HG03103 (cell line): ENCODE data around the gene CA5A.

Experiments
- ATAC-seq: cut with Tn5 transposase; IDR thresholded peaks from one replicate; pipeline ENCODE4 v1.9.1; 2021; ENCODE audit warnings: low read depth; ENCODE audit not compliant: unreplicated experiment

Gene CA5A

DNA sequence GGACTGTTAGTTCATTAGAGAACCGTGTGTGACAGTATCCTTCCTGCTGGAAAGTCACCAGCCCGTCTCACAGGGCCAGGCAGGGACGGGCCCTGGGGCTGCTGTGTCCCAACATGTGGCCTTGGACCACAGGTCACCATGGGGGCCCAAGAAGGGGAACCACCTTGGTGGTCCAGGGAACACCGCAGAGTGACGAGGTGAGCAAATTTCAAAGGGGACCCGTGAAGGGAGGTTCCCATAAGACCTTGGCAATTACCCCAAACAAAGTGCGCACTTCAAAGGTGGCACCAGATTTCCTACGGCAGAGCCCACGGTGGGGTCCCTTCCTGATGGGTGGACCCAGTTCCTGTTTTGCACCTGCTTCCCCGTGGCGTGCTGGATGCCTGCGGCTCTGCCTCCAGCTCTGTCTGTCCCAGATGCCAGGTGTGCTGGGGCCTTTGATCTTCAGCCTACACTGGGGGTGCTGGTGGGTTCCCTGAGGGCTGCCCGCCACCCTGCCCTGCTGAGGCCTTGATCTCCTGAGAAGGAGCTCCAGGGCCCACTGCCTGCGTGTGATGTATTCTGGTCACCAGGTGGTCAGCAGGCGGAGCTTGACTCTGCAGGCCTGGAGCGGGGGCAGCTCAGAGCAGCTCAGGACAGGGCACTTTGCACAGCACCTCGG is 94.0 kb downstream of the CA5A start:
- no peak for ATAC-seq

- no peak for ATAC-seq
Observed at GRCh38 chr16:87841340-87842208, 94.8 kb downstream of the CA5A start.

DNA sequence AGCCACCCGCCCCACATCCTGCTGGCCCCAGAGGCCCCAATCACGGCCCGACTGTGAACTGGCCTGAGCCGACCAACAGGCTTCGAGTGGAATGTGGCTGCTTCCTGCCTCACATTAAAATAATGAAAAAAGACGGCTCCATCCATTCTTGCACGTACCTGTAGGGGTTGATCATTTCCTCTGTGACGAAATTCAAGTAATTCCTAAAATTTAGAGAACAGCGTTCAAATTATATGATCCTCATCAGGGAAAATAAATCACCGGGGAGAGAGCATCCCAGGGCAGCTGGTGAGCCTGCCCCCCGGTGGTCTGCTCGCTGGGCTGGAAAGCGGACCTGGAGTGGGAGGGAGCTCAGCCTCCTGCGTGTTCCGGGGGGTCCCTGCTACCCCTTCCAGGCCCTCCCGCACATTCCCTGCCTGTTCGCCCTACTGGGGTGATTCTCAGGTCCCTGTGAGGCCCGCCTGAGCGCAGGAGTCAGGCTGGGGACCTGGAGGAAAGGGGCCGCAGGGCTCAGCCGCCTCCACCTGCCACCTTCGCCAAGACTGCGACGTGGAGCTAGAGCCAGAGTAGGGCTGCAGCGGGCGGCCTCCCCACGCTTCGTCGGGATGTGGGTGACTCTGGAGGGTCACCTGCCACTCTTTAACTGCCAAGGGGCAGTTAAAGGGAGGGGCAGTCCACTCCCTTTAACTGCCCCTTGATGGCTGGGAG is 95.9 kb downstream of the CA5A start:
- ATAC-seq: no peak

GRCh38 chr16:87839542-87840270 is 96.6 kb downstream of the CA5A start:
- ATAC-seq: no peak

DNA sequence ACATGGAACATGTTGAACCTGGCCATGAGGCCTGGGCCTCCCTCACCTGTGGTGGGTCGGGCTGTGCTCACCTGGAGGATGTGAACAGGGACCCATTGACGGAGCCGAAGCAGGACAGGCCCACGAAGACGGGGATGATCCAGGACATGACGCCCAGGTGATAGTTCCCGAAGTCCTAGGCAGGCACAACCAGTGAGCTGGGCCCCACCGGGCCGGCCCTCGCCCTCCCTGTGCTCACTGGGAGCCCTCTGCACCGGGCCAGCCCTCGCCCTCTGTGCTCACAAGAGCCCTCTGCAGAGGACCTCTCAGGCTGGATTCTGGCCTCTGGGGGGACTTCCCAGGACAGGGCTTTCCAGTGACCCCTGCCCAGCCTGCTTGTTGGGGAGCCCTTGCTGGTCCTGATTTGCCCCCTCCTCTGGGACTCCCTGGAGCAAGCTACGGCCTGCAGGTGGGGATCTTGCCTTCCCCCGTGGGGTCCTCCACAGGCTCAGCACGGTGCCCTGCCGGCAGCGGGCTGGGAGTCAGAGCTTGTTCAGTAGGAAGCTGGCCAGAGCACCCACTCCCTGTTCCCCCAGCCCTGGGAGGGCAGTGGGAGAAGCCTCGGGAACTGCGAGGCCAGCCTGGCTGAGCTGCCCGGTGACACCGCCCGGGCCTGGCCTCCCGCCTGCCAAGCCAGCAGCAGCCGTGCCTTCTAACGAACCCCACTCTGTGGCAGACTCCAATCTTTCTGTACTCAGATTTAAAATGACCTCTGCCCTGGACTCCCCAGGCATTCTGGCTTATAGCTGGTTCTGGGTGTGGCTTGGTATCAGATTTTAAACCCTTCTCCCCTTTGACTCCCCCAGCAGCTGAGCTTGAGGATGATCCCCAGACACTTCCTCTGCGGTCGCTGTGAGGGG is 97.4 kb downstream of the CA5A start:
- ATAC-seq: no peak
